GM12878 (cell line): ENCODE data around the gene MYH6. TPM values are rescaled to one million over a fixed set of nuclear protein-coding genes. Genes with fewer than 3 reads are reported as not detected.

ENCODE experiments used
- ATAC-seq: fragments of 200-7000 bp; cut with Tn5 transposase; 3 replicates; pipeline ENCODE4 v1.9.1; 2020; ENCODE audit warnings: mild to moderate bottlenecking, moderate library complexity
- BruUV-seq: library from RNA; stranded (reverse); fragments of 400-500 nt; replicated peaks from 2 replicates; lab custom pipeline; 2021; lab: Mats Ljungman, UMichigan
- CTCF ChIA-PET: fragments of 300-600 bp; sonication (Branson Sonifier 250); formaldehyde crosslinking; extraction: SDS; loops from one replicate; lab custom pipeline; 2021; ENCODE audit warnings: inconsistent platforms; lab: Yijun Ruan, JAX
- POLR2A ChIA-PET: fragments of 350-600 bp; formaldehyde crosslinking; extraction: SDS; loops from one replicate; lab custom pipeline; 2021; ENCODE audit warnings: inconsistent platforms; lab: Charles Lee
- RAD21 ChIA-PET: fragments of 300-600 bp; sonication (Branson Sonifier 250); formaldehyde crosslinking; loops from one replicate; lab custom pipeline; 2023; ENCODE audit warnings: antibody characterized with exemption; ENCODE audit not compliant: unreplicated experiment; lab: Charles Lee
- SMC1A ChIA-PET: fragments of 300-600 bp; sonication (Branson Sonifier 250); formaldehyde crosslinking; loops from one replicate; lab custom pipeline; 2023; ENCODE audit not compliant: unreplicated experiment, uncharacterized antibody; lab: Charles Lee
- DNase-seq: peaks from one replicate; pipeline ENCODE4 v3.0.0-alpha.2; 2011; ENCODE audit warnings: low read depth, low spot score
- FAIRE-seq: peaks from 3 replicates; lab custom pipeline; 2011; peaks lifted over from hg19 to GRCh38; lab: Jason Lieb, UNC
- H2AFZ ChIP-seq: 2 replicates; pipeline ENCODE4 v1.6.0; 2011; ENCODE audit warnings: low read depth, low read length, control low read depth; ENCODE audit not compliant: control insufficient read depth
- H3K27ac ChIP-seq: 2 replicates; pipeline ENCODE4 v1.5.1; 2011; ENCODE audit warnings: control low read depth; ENCODE audit not compliant: control insufficient read depth, insufficient read depth
- H3K27me3 ChIP-seq, 2 experiments: replicated peaks in 1 of 2; 2 replicates each; pipeline versions ENCODE4 v1.6.0 to v1.6.1; 2011; ENCODE audit warnings: low read length in 1 of 2; ENCODE audit not compliant: control insufficient read depth in 2 of 2, insufficient read depth in 2 of 2
- H3K36me3 ChIP-seq, 2 experiments: 2 replicates each; pipeline ENCODE4 v1.5.1; 2011; ENCODE audit warnings: low read length in 1 of 2; ENCODE audit not compliant: control insufficient read depth in 2 of 2, insufficient read depth in 2 of 2
- H3K4me1 ChIP-seq: 2 replicates; pipeline ENCODE4 v1.6.1; 2011; ENCODE audit warnings: mild to moderate bottlenecking, low read length, moderate library complexity, mixed read lengths; ENCODE audit not compliant: control insufficient read depth, insufficient read depth
- H3K4me2 ChIP-seq: 2 replicates; pipeline ENCODE4 v1.6.0; 2011; ENCODE audit warnings: control low read depth; ENCODE audit not compliant: control insufficient read depth, insufficient read depth
- H3K4me3 ChIP-seq: fragments of 200-600 bp; sonication (generic); 2 replicates; pipeline ENCODE4 v1.5.1; 2016
- H3K79me2 ChIP-seq: 2 replicates; pipeline ENCODE4 v1.6.0; 2011; ENCODE audit warnings: low read length; ENCODE audit not compliant: control insufficient read depth, insufficient read depth
- H3K9ac ChIP-seq: 2 replicates; pipeline ENCODE4 v1.8.0; 2011; ENCODE audit warnings: low read length, control low read depth, mixed read lengths; ENCODE audit not compliant: control insufficient read depth, insufficient read depth
- H3K9me3 ChIP-seq: replicated peaks from 3 replicates; pipeline ENCODE4 v1.5.1; 2011; ENCODE audit warnings: mild to moderate bottlenecking, low read length; ENCODE audit not compliant: control insufficient read depth, insufficient read depth
- H4K20me1 ChIP-seq: 2 replicates; pipeline ENCODE4 v1.6.0; 2011; ENCODE audit not compliant: control insufficient read depth, insufficient read depth
- ZBED1 ChIP-seq: IDR thresholded peaks from 2 replicates; pipeline ENCODE4 v1.6.1; 2016; ENCODE audit warnings: borderline replicate concordance
- ZNF24 ChIP-seq: fragments of 450-650 bp; IDR thresholded peaks from 2 replicates; pipeline ENCODE4 v1.6.1; 2017; ENCODE audit warnings: antibody characterized with exemption, mild to moderate bottlenecking
- ZNF592 ChIP-seq: fragments of 450-650 bp; IDR thresholded peaks from 2 replicates; pipeline ENCODE4 v1.6.1; 2017; ENCODE audit warnings: mild to moderate bottlenecking, moderate library complexity
- WGBS: methylation state at CpG from one replicate; pipeline ENCODE4 v1.1.6; 2016; ENCODE audit warnings: low lambda C conversion rate; ENCODE audit not compliant: insufficient replicate concordance, insufficient coverage; ENCODE audit errors: missing lambda C conversion rate; 5-methylcytosine and 5-hydroxymethylcytosine counted together
- in situ Hi-C: fragments of 300-500 bp; cut with MboI; formaldehyde crosslinking; loops from 9 replicates; pipeline ENCODE4 v1.14.3; 2018; ENCODE audit warnings: mixed read lengths
- intact Hi-C: fragments of 100-400 bp; cut with micrococcal nuclease; formaldehyde crosslinking; loops from one replicate; pipeline ENCODE4 v1.14.2; 2022; ENCODE audit not compliant: unreplicated experiment
- polyA plus RNA-seq, 11 experiments: library from polyadenylated mRNA; depleted of rRNA in 4 of 11; unstranded in 6 of 11; stranded (reverse) in 5 of 11; fragments of >200 nt; fragmentation: Nextera tagmentation in 4 of 11; fragmentation: Illumina TruSeq in 1 of 11; extraction: Ambion mirVana in 4 of 11; extraction: Trizol in 1 of 11; gene quantifications; 1 replicate in 1 of 11; 2 replicates in 10 of 11; pipeline versions ENCODE4 v1.2.1 to v1.2.3, GENCODE V29; 2011 to 2016; ENCODE audit warnings: inconsistent platforms in 2 of 11, missing spikeins in 2 of 11, low read depth in 1 of 11
- total RNA-seq, 4 experiments: library from RNA; depleted of rRNA in 3 of 4; stranded (reverse); fragments of >200 nt in 3 of 4; fragmentation: Illumina TruSeq in 1 of 4; extraction: Trizol in 1 of 4; gene quantifications; 2 replicates each; pipeline versions ENCODE4 v1.2.1 to v1.2.3, GENCODE V29; 2013 to 2021

Gene MYH6
- total and polyA plus RNA-seq, 10 of the 15 experiments (the other 5 are each of a cell fraction or from before 2014, with no cell fraction given), result 0.01 to 0.84 (median 0.05) TPM; not detected in 7

DNA sequence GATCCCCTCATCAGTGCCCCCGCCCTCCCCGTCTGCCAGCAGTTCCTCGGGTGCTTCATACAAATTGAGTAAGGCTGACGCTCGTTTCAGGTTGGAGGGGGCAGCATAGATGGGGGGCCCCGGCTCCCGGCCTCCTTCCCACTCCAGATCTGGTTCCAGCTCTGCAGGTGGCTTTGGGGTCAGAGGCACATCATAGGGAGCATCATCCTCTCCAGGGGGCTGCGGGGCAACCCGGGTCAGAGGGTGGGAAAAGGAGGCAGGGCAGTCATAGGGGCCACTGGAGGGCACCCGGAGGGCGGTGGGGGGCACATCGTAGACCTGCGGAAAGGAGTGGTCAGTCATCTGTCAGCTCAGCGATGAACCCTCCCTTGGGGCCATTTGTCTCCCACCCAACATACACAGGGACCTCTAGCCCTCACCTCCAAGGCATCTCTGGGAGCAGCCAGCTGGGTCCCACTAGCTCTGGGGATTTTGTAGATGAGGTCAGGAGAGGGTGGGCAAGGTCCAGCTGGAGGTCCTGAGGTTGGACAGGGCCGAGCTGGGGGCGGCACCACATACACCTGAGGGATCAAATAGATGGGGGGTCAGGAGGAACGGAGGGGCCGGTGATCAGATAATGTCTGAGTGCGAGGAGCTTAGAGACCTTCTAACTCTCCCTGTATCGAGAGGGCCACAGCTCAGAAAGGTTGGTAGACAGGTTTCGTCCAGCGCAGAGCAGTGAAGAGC lies 48.2 kb downstream of the MYH6 start (continued):
- no peak for TF ChIP-seq ZNF592

GRCh38 chr14:23359167-23359626 lies 48.9 kb downstream of the MYH6 start:
- DNase-seq, result no peak
- H3K9ac ChIP-seq, result no peak overlapping the region
- no peak overlapping the region for H3K27ac ChIP-seq
- ChIA-PET CTCF (no interaction called here), RAD21 (no interaction called here), POLR2A (no interaction called here), SMC1A (no interaction called here)
- in situ Hi-C loops (no loop called here), intact Hi-C loops (no loop called here)
- WGBS, result 5% methylated on average over 8 of the region's 11 CpGs
- no peak for FAIRE-seq
- no peaks in the 10 kb centered on the region for H3K79me2 ChIP-seq
- H2AFZ ChIP-seq, result no peak overlapping the region
- BruUV-seq, result no TSS peak
- H3K9me3 ChIP-seq, result no peaks in the 10 kb centered on the region
- H4K20me1 ChIP-seq, result no peaks in the 10 kb centered on the region
- H3K36me3 ChIP-seq, result no peaks in the 10 kb centered on the region
- H3K4me1 ChIP-seq, result no peaks in the 10 kb centered on the region
- H3K4me2 ChIP-seq, result no peak overlapping the region
- no peak for TF ChIP-seq ZBED1
- no peak for TF ChIP-seq ZNF24
- no peak for ATAC-seq
- H3K4me3 ChIP-seq, result no peak overlapping the region
- peaks cover 0 to 4% of the 10 kb centered on the region in 2 experiments; a peak in 2 of 4 replicates for H3K27me3 ChIP-seq
